ENCODE results near the gene SCARB1.

Gene SCARB1

DNA sequence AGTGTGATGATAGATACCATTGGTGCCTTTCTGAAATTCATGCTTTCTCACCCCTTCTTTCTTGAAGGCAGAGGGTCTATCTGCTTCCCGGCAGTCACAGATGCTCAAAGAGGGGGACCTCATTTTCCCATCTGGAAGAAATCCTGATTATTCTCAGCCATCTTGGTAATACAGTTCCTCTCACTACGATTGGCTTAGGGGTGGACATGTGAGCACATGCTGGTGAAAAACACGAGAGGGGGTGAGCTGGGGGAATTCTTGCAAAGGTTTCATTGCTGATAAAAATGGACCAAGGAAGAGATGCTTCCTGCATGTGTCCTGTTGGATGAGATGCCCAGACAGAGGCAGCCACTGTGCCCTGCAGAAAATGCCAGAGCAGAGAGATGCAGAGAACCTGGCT lies 13.8 kb upstream of the SCARB1 start:
- TF ChIP-seq TCF12 (IDR thresholded peaks at IDR 0.05; ENCODE audit: low read depth): no peak
- TF ChIP-seq, protein P1, sequence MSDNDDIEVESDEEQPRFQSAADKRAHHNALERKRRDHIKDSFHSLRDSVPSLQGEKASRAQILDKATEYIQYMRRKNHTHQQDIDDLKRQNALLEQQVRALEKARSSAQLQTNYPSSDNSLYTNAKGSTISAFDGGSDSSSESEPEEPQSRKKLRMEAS (IDR thresholded peaks at IDR 0.05): no peak
- TF ChIP-seq FOXM1 (IDR thresholded peaks at IDR 0.05; ENCODE audit: borderline replicate concordance, low read depth): no peak
- no peak for TF ChIP-seq CREB1 (IDR thresholded peaks at IDR 0.05; ENCODE audit: low read depth)
- TF ChIP-seq RAD21 (IDR thresholded peaks at IDR 0.05; ENCODE audit: low read depth): no peak
- TF ChIP-seq, protein P2, sequence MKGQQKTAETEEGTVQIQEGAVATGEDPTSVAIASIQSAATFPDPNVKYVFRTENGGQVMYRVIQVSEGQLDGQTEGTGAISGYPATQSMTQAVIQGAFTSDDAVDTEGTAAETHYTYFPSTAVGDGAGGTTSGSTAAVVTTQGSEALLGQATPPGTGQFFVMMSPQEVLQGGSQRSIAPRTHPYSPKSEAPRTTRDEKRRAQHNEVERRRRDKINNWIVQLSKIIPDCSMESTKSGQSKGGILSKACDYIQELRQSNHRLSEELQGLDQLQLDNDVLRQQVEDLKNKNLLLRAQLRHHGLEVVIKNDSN (IDR thresholded peaks at IDR 0.05): 0 out of 2 replicates have a peak, but pooled peaks have one; percentile 7
- no peak for TF ChIP-seq TAF1 (IDR thresholded peaks at IDR 0.05; ENCODE audit: low read depth)

DNA sequence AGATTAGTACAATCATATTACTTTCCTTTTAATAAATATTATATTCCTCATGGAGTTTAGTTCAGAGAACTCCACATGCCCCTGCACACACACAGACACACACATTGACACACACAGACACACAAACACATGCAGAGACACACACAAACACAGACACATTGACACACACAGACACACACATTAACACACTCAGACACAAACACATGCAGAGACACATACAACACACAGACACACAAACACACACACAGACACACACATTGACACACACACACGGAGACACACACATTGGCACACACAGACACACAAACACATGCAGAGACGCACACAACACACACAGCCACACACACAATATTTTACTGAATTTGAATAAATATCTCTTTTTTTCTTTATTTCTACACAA lies 12.5 kb upstream of the SCARB1 start:
- TF ChIP-seq CREB1 (IDR thresholded peaks at IDR 0.05; ENCODE audit: low read depth): no peak
- no peak for TF ChIP-seq ZBTB7A (IDR thresholded peaks at IDR 0.05; ENCODE audit: low read depth)
- TF ChIP-seq TAF1 (IDR thresholded peaks at IDR 0.05; ENCODE audit: low read depth): no peak
- no peak for TF ChIP-seq NFIC (IDR thresholded peaks at IDR 0.05)
- no peak for TF ChIP-seq CEBPB (IDR thresholded peaks at IDR 0.05)
- TF ChIP-seq, protein P2 (IDR thresholded peaks at IDR 0.05): no peak

DNA sequence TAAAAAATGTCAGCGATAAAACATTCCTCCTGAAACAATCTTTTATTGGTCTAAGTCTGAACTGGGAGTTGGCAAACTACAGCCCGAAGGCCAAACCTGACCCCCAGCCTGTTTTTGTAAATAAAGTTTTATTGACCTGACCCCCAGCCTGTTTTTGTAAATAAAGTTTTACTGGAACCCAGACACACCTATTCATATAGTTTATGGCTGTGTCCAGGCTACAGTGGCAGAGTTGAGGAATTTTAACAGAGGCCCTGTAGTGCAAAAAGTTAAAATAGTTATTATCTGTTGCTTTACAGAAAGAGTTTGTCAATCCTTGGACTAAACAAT lies 12.1 kb upstream of the SCARB1 start:
- no peak for TF ChIP-seq RAD21 (IDR thresholded peaks at IDR 0.05; ENCODE audit: low read depth)
- no peak for TF ChIP-seq EGR1 (IDR thresholded peaks at IDR 0.05)
- TF ChIP-seq FOXM1 (IDR thresholded peaks at IDR 0.05; ENCODE audit: borderline replicate concordance, low read depth): no peak
- TF ChIP-seq ZBTB7A (IDR thresholded peaks at IDR 0.05; ENCODE audit: low read depth): no peak
- TF ChIP-seq, protein P2 (IDR thresholded peaks at IDR 0.05): no peak
- no peak for TF ChIP-seq TCF12 (IDR thresholded peaks at IDR 0.05; ENCODE audit: low read depth)
- no peak for TF ChIP-seq TAF1 (IDR thresholded peaks at IDR 0.05; ENCODE audit: low read depth)

DNA sequence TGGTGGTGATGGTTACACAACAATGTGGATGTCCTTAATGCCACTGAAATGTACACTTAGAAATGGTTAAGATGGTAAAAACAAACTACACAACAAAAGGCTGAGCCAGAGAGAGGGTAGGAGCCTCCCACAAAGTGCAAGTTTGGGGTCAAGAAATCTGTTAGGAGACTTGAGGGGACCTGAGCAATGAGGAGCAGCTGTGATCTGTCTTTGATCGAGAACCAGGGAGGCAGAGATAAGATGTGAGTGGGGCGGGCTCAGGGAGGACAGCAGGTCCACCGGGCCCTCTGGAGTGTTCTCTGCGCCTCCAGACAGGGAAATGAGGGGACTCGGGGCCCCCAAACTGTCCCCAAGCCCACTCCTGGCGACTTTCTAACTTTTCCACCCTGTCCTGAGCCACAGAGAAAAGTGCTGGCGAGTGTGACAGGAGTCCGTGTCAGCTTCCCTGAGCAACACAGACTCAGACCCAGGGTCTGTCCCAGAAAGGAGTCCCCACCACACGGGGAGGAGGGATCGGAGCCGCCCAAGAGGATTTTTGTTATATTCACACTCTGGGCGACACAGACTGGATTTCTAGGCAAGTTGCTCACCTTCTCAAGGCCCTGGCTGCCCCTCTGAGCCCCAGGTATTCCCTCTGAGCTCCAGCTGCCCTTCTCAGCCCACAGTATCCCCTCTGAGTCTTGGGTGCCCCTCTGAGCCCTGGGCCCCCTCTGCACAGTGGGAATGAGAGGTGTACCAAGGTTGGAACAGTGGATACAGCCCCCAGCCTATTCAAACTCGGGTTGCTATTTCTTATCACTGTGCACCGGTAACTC lies 11.5 kb upstream of the SCARB1 start:
- TF ChIP-seq FOXM1 (IDR thresholded peaks at IDR 0.05; ENCODE audit: borderline replicate concordance, low read depth) (no peak), YY1 (IDR thresholded peaks at IDR 0.05; ENCODE audit: low read depth) (no peak), EGR1 (IDR thresholded peaks at IDR 0.05) (no peak), TEAD4 (IDR thresholded peaks at IDR 0.05) (no peak), ZBTB7A (IDR thresholded peaks at IDR 0.05; ENCODE audit: low read depth) (no peak), EP300 (IDR thresholded peaks at IDR 0.05; ENCODE audit: borderline replicate concordance) (no peak), NFIC (IDR thresholded peaks at IDR 0.05) (no peak), RAD21 (IDR thresholded peaks at IDR 0.05; ENCODE audit: low read depth) (no peak), TAF1 (IDR thresholded peaks at IDR 0.05; ENCODE audit: low read depth) (no peak), CEBPB (IDR thresholded peaks at IDR 0.05) (no peak)
- TF ChIP-seq, protein P3, sequence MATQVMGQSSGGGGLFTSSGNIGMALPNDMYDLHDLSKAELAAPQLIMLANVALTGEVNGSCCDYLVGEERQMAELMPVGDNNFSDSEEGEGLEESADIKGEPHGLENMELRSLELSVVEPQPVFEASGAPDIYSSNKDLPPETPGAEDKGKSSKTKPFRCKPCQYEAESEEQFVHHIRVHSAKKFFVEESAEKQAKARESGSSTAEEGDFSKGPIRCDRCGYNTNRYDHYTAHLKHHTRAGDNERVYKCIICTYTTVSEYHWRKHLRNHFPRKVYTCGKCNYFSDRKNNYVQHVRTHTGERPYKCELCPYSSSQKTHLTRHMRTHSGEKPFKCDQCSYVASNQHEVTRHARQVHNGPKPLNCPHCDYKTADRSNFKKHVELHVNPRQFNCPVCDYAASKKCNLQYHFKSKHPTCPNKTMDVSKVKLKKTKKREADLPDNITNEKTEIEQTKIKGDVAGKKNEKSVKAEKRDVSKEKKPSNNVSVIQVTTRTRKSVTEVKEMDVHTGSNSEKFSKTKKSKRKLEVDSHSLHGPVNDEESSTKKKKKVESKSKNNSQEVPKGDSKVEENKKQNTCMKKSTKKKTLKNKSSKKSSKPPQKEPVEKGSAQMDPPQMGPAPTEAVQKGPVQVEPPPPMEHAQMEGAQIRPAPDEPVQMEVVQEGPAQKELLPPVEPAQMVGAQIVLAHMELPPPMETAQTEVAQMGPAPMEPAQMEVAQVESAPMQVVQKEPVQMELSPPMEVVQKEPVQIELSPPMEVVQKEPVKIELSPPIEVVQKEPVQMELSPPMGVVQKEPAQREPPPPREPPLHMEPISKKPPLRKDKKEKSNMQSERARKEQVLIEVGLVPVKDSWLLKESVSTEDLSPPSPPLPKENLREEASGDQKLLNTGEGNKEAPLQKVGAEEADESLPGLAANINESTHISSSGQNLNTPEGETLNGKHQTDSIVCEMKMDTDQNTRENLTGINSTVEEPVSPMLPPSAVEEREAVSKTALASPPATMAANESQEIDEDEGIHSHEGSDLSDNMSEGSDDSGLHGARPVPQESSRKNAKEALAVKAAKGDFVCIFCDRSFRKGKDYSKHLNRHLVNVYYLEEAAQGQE (IDR thresholded peaks at IDR 0.05; ENCODE audit: low read depth): no peak
- TF ChIP-seq, protein P2 (IDR thresholded peaks at IDR 0.05): no peak

DNA sequence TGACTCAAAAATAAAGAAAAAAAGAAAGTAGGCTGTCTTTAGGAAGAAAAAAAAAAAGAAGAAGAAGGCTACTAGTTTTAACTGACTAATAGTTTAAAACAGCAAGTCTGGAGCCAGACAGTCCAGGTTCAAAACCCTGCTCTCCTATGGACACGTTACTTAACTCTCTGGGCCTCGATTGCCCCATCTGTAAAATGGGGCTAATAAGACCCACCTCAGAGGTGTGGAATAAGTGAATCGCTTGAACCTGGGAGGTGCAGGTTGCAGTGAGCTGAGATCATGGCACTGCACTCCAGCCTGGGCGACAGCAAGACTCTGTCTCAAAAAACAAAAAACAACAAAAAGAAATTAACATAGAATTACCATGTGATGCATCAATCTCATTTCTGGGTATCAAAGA lies 10.5 kb upstream of the SCARB1 start:
- TF ChIP-seq FOXM1 (IDR thresholded peaks at IDR 0.05; ENCODE audit: borderline replicate concordance, low read depth): no peak
- TF ChIP-seq, protein P1 (IDR thresholded peaks at IDR 0.05): no peak
- TF ChIP-seq, protein P2 (IDR thresholded peaks at IDR 0.05): no peak
- no peak for TF ChIP-seq CREB1 (IDR thresholded peaks at IDR 0.05; ENCODE audit: low read depth)
- TF ChIP-seq YY1 (IDR thresholded peaks at IDR 0.05; ENCODE audit: low read depth): no peak
- TF ChIP-seq EGR1 (IDR thresholded peaks at IDR 0.05): no peak
- TF ChIP-seq ZBTB7A (IDR thresholded peaks at IDR 0.05; ENCODE audit: low read depth): no peak
- TF ChIP-seq TAF1 (IDR thresholded peaks at IDR 0.05; ENCODE audit: low read depth): no peak
- no peak for TF ChIP-seq CEBPB (IDR thresholded peaks at IDR 0.05)
- TF ChIP-seq TEAD4 (IDR thresholded peaks at IDR 0.05): no peak
- TF ChIP-seq, protein P3 (IDR thresholded peaks at IDR 0.05; ENCODE audit: low read depth): no peak
- no peak for TF ChIP-seq TCF12 (IDR thresholded peaks at IDR 0.05; ENCODE audit: low read depth)
- no peak for TF ChIP-seq RAD21 (IDR thresholded peaks at IDR 0.05; ENCODE audit: low read depth)
- TF ChIP-seq NFIC (IDR thresholded peaks at IDR 0.05): no peak
- no peak for TF ChIP-seq EP300 (IDR thresholded peaks at IDR 0.05; ENCODE audit: borderline replicate concordance)

All from Ishikawa (cell line).